Mesothelial cell of epicardium (in vitro differentiated cells): ENCODE data around the gene SYNGAP1. TPM values are rescaled to one million over a fixed set of nuclear protein-coding genes. Genes with fewer than 3 reads are reported as not detected.

Experiments
- DNase-seq, 2 experiments: peaks; one replicate each; pipeline ENCODE4 v3.0.0; 2021; ENCODE audit warnings: low spot score in 2 of 2; ENCODE audit not compliant: unreplicated experiment in 2 of 2
- H3K27ac Mint-ChIP-seq: 2 replicates; pipeline ENCODE4 v1.8.0; 2021; ENCODE audit warnings: mixed read lengths
- H3K27me3 Mint-ChIP-seq: 2 replicates; pipeline ENCODE4 v1.8.0; 2021; ENCODE audit warnings: low read depth, mixed read lengths
- H3K36me3 Mint-ChIP-seq: 2 replicates; pipeline ENCODE4 v1.8.0; 2021; ENCODE audit warnings: mixed read lengths
- H3K4me1 Mint-ChIP-seq: 2 replicates; pipeline ENCODE4 v1.8.0; 2021; ENCODE audit warnings: mixed read lengths
- H3K4me3 Mint-ChIP-seq: 2 replicates; pipeline ENCODE4 v1.8.0; 2021; ENCODE audit warnings: mild to moderate bottlenecking, moderate library complexity, mixed read lengths
- H3K9me3 Mint-ChIP-seq: 2 replicates; pipeline ENCODE4 v1.8.0; 2021; ENCODE audit warnings: mixed read lengths
- total RNA-seq: library from RNA; stranded (reverse); gene quantifications from 3 replicates; pipeline ENCODE4 v1.2.1, GENCODE V29; 2021
- TF ChIP-seq, protein P1 (sequence below): fragments of 200-600 bp; sonication (generic); IDR thresholded peaks from one replicate; pipeline ENCODE4 v1.5.0; 2021; ENCODE audit warnings: antibody characterized with exemption; ENCODE audit not compliant: unreplicated experiment

SYNGAP1 gene
- total RNA-seq, 1 donor from 2014 or later, result 66.1 TPM

GRCh38 chr6:33417903-33418689 lies 1.8 kb upstream of the SYNGAP1 start, which contains the start of gene CUTA:
CUTA (minus strand) TSS chr6:33418107; CDS start chr6:33418000, 107 bp downstream.
- Mint-ChIP-seq H3K36me3 (peaks cover 10% of the 10 kb centered on the region), H3K27ac (peak within 1 kb of the TSS; percentile 98), H3K9me3 (no peaks in the 10 kb centered on the region), H3K27me3 (no peaks in the 10 kb centered on the region), H3K4me1 (peaks cover 55% of the 10 kb centered on the region), H3K4me3 (peak within 1 kb of the TSS; percentile 94)
- TF ChIP-seq, protein P1, sequence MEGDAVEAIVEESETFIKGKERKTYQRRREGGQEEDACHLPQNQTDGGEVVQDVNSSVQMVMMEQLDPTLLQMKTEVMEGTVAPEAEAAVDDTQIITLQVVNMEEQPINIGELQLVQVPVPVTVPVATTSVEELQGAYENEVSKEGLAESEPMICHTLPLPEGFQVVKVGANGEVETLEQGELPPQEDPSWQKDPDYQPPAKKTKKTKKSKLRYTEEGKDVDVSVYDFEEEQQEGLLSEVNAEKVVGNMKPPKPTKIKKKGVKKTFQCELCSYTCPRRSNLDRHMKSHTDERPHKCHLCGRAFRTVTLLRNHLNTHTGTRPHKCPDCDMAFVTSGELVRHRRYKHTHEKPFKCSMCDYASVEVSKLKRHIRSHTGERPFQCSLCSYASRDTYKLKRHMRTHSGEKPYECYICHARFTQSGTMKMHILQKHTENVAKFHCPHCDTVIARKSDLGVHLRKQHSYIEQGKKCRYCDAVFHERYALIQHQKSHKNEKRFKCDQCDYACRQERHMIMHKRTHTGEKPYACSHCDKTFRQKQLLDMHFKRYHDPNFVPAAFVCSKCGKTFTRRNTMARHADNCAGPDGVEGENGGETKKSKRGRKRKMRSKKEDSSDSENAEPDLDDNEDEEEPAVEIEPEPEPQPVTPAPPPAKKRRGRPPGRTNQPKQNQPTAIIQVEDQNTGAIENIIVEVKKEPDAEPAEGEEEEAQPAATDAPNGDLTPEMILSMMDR, result peak; percentile 24
- DNase-seq, result peak; percentile 97 to 98

GRCh38 chr6:33418690-33419291 lies 1.1 kb upstream of the SYNGAP1 start:
- TF ChIP-seq, protein P1, result no peak
- Mint-ChIP-seq H3K36me3 (peaks cover 13% of the 10 kb centered on the region), H3K27ac (peak overlapping the region; percentile 98), H3K9me3 (no peaks in the 10 kb centered on the region), H3K4me3 (peak overlapping the region; percentile 94), H3K4me1 (peaks cover 61% of the 10 kb centered on the region), H3K27me3 (no peaks in the 10 kb centered on the region)
- DNase-seq, result no peak

DNA sequence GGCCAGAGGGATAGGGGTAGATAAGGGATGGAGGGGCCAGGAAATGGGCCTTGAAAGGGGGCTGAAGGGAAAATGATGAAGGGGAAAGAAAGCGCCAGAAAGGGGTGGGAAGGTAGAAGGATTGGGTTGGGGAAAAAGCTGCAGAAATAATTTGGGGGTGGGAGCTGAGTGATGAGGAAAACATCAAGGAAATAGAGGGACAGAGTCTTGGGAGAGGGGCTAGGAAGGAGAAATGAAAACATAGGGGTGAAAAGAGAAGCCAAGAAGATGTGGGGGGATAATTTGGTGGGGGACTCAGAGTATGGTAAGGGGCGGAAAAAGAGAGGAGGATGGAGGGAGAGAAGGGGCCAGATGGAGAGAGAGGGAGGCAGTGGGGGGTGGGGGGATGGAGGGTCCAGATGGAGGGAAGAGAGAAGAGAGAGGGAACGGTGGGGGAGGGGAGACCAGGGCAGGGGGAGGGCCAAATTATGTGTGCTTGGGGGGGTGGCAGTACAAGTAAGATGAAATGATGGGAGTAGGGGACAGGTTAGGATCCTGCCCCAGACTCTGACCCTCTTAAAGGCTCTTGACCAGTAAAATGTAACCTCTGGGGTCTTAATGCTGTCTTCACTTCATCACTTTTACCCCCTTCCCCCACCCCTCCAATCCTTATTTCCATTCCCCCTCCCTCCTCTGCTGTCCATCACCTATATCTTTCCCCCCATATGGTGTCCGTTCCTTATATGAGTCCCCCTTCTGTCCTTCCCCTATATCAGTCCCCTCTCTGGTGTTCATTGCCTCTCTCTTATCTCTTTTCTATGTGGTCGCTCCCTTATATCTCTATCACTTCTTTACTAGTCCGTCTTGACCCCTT lies 852 bp downstream of the SYNGAP1 start:
- Mint-ChIP-seq H3K27ac (peak overlapping the region; percentile 90), H3K4me3 (peak overlapping the region; percentile 70), H3K9me3 (no peaks in the 10 kb centered on the region), H3K4me1 (peaks cover 73% of the 10 kb centered on the region), H3K27me3 (no peaks in the 10 kb centered on the region), H3K36me3 (peaks cover 10% of the 10 kb centered on the region)
- TF ChIP-seq, protein P1, result no peak
- no peak for DNase-seq

GRCh38 chr6:33421344-33421643 lies 1.4 kb downstream of the SYNGAP1 start:
- Mint-ChIP-seq H3K4me1 (peaks cover 71% of the 10 kb centered on the region), H3K27me3 (no peaks in the 10 kb centered on the region), H3K36me3 (peaks cover 8% of the 10 kb centered on the region), H3K9me3 (no peaks in the 10 kb centered on the region), H3K4me3 (peak overlapping the region; percentile 70), H3K27ac (peak overlapping the region; percentile 45)
- TF ChIP-seq, protein P1, result no peak
- no peak for DNase-seq

- Mint-ChIP-seq H3K27me3 (no peaks in the 10 kb centered on the region), H3K9me3 (no peaks in the 10 kb centered on the region), H3K4me1 (peaks cover 71% of the 10 kb centered on the region), H3K4me3 (no peak overlapping the region), H3K36me3 (peaks cover 8% of the 10 kb centered on the region), H3K27ac (peak overlapping the region; percentile 97)
- TF ChIP-seq, protein P1, result no peak
- no peak for DNase-seq
Observed at GRCh38 chr6:33423777-33424176, 3.9 kb downstream of the SYNGAP1 start.
